ENCODE measurements around the gene GPHN.
"Not testable (repeated sequence)": the region's sequence is repeated elsewhere in the genome, so short reads cannot be mapped to it uniquely, and the experiment has no call there.

Gene GPHN

GRCh38 chr14:66503532-66503931 is 4.4 kb upstream of the GPHN start:
- no peak for DNase-seq

- no peak for DNase-seq
These were observed 696 bp upstream of the GPHN start for GRCh38 chr14:66507181-66507721.

GRCh38 chr14:66508547-66508845 is 549 bp downstream of the GPHN start:
- DNase-seq = peak; percentile 3

GRCh38 chr14:66508846-66509621 is 1.1 kb downstream of the GPHN start:
- DNase-seq = peak; percentile 52

GRCh38 chr14:66509874-66510273 is 1.9 kb downstream of the GPHN start:
- no peak for DNase-seq

GRCh38 chr14:66511849-66512248 is 3.9 kb downstream of the GPHN start:
- DNase-seq = peak; percentile 9

- no peak for DNase-seq
These were observed 6.3 kb downstream of the GPHN start for GRCh38 chr14:66514213-66514612.

- DNase-seq = no peak
These were observed 22.6 kb downstream of the GPHN start for GRCh38 chr14:66530526-66530925.

GRCh38 chr14:66539034-66539433 is 31.1 kb downstream of the GPHN start:
- peak; percentile 8 for DNase-seq

GRCh38 chr14:66540038-66540437 is 32.1 kb downstream of the GPHN start:
- DNase-seq = no peak

GRCh38 chr14:66541627-66542026 is 33.7 kb downstream of the GPHN start:
- DNase-seq = no peak

GRCh38 chr14:66543996-66544395 is 36.0 kb downstream of the GPHN start:
- no peak for DNase-seq

- not testable (repeated sequence) for DNase-seq
These were observed 37.2 kb downstream of the GPHN start for GRCh38 chr14:66545191-66545590.

- not testable (repeated sequence) for DNase-seq
These were observed 37.8 kb downstream of the GPHN start for GRCh38 chr14:66545751-66546150.

- DNase-seq = no peak
These were observed 55.8 kb downstream of the GPHN start for GRCh38 chr14:66563731-66564130.

- no peak for DNase-seq
These were observed 60.3 kb downstream of the GPHN start for GRCh38 chr14:66568220-66568619.

GRCh38 chr14:66572826-66573225 is 64.9 kb downstream of the GPHN start:
- DNase-seq = no peak

GRCh38 chr14:66575014-66575413 is 67.1 kb downstream of the GPHN start:
- no peak for DNase-seq

- DNase-seq = no peak
These were observed 68.0 kb downstream of the GPHN start for GRCh38 chr14:66575939-66576338.

GRCh38 chr14:66587753-66588152 is 79.8 kb downstream of the GPHN start:
- DNase-seq = not testable (repeated sequence)

GRCh38 chr14:66595394-66595793 is 87.4 kb downstream of the GPHN start:
- DNase-seq = no peak

- no peak for DNase-seq
These were observed 88.5 kb downstream of the GPHN start for GRCh38 chr14:66596241-66596985.

GRCh38 chr14:66600416-66600815 is 92.5 kb downstream of the GPHN start:
- DNase-seq = no peak

- peak; percentile 14 for DNase-seq
These were observed 94.1 kb downstream of the GPHN start for GRCh38 chr14:66601932-66602578.
